SU-DHL-6 (cell line): ENCODE results near the gene TTLL11.

Source experiments
- H2AFZ ChIP-seq: fragments of 200-600 bp; sonication (generic); 2 replicates; pipeline ENCODE4 v1.6.1; 2014; ENCODE audit warnings: low read depth, mild to moderate bottlenecking, moderate library complexity, mixed read lengths, antibody characterized with exemption, low read length; ENCODE audit not compliant: severe bottlenecking
- H3F3A ChIP-seq: fragments of 200-600 bp; shearing (Covaris generic); 2 replicates; pipeline ENCODE4 v1.6.0; 2016; ENCODE audit warnings: antibody characterized with exemption, mild to moderate bottlenecking; ENCODE audit not compliant: insufficient read depth
- H3K27ac ChIP-seq: fragments of 200-600 bp; sonication (generic); 2 replicates; pipeline ENCODE4 v1.5.1; 2016; ENCODE audit warnings: low read depth, mild to moderate bottlenecking, low read length, moderate library complexity, mixed read lengths
- H3K27me3 ChIP-seq: fragments of 200-600 bp; sonication (generic), shearing (Covaris generic); 2 replicates; pipeline ENCODE4 v1.6.0; 2014; ENCODE audit warnings: mild to moderate bottlenecking, low read length
- H3K36me3 ChIP-seq: fragments of 200-600 bp; sonication (generic); 2 replicates; pipeline ENCODE4 v1.6.1; 2014; ENCODE audit warnings: mild to moderate bottlenecking, low read length, mixed read lengths
- H3K4me2 ChIP-seq: fragments of 300-600, 200-600 bp; shearing (Covaris generic), sonication (generic); 2 replicates; pipeline ENCODE4 v1.6.0; 2014; ENCODE audit warnings: low read length, low read depth, mild to moderate bottlenecking; ENCODE audit not compliant: poor library complexity, severe bottlenecking
- H3K4me3 ChIP-seq: fragments of 200-600 bp; sonication (generic); 2 replicates; pipeline ENCODE4 v1.5.1; 2014; ENCODE audit warnings: antibody characterized with exemption, low read length, mild to moderate bottlenecking, mixed read lengths; ENCODE audit not compliant: insufficient read depth, poor library complexity, severe bottlenecking
- H3K79me2 ChIP-seq: fragments of 200-600 bp; sonication (generic); 2 replicates; pipeline ENCODE4 v1.6.1; 2014; ENCODE audit warnings: mild to moderate bottlenecking, low read length, moderate library complexity; ENCODE audit not compliant: insufficient read depth
- H3K9ac ChIP-seq: fragments of 200-600 bp; sonication (generic); 2 replicates; pipeline ENCODE4 v1.7.0; 2014; ENCODE audit warnings: mild to moderate bottlenecking, low read length
- H3K9me2 ChIP-seq: fragments of 200-600 bp; sonication (generic); replicated peaks from 2 replicates; pipeline ENCODE4 v1.6.1; 2014; ENCODE audit warnings: low read length; ENCODE audit not compliant: insufficient read depth
- H3K9me3 ChIP-seq: fragments of 200-600 bp; sonication (generic); 2 replicates; pipeline ENCODE4 v1.6.1; 2014; ENCODE audit warnings: low read length, mixed read lengths; ENCODE audit not compliant: insufficient read depth
- H4K20me1 ChIP-seq: fragments of 200-600 bp; sonication (generic); 2 replicates; pipeline ENCODE4 v1.6.1; 2014; ENCODE audit warnings: low read depth, mild to moderate bottlenecking, antibody characterized with exemption, low read length, moderate library complexity, mixed read lengths
- EZH2phosphoT487 ChIP-seq: fragments of 200-600 bp; sonication (generic), shearing (Covaris generic); conservative IDR thresholded peaks from 2 replicates; pipeline ENCODE4 v1.6.1; 2018; ENCODE audit warnings: mild to moderate bottlenecking, antibody characterized with exemption, low read length, moderate library complexity, mixed read lengths
- TF ChIP-seq, protein P1 (sequence below): fragments of 200-600 bp; sonication (generic); IDR thresholded peaks from one replicate; pipeline ENCODE4 v1.5.1; 2017; ENCODE audit warnings: antibody characterized with exemption, mild to moderate bottlenecking, low read length, moderate library complexity; ENCODE audit not compliant: insufficient read depth, poor library complexity, severe bottlenecking

Gene TTLL11

DNA sequence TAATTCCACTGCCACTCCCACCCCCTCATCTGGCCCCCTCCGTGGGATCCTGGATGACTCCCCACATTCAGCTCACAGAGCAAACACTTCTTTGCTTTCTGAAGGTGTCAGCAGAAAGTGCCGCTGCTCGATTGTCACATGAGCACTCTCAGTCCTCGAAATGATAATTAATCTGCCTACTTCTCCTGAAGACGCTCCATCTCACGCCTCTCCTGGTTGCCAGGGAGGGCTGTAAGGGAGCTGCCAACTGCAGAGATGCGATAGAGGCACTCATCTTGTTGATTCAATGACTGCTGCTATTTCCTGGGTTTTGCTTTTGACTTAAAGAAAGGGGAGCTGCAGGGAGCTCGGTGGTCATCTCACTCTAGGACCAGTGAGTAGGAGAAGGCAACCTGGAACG, 235.2 kb downstream of the TTLL11 start:
- H3K4me3 ChIP-seq: no peak overlapping the region
- no peaks in the 10 kb centered on the region for H3F3A ChIP-seq
- H3K4me2 ChIP-seq: no peak overlapping the region
- H3K27me3 ChIP-seq: no peaks in the 10 kb centered on the region
- H3K9me2 ChIP-seq: no peaks in the 10 kb centered on the region
- no peak overlapping the region for H3K27ac ChIP-seq
- no peak for TF ChIP-seq EZH2phosphoT487
- TF ChIP-seq, protein P1, sequence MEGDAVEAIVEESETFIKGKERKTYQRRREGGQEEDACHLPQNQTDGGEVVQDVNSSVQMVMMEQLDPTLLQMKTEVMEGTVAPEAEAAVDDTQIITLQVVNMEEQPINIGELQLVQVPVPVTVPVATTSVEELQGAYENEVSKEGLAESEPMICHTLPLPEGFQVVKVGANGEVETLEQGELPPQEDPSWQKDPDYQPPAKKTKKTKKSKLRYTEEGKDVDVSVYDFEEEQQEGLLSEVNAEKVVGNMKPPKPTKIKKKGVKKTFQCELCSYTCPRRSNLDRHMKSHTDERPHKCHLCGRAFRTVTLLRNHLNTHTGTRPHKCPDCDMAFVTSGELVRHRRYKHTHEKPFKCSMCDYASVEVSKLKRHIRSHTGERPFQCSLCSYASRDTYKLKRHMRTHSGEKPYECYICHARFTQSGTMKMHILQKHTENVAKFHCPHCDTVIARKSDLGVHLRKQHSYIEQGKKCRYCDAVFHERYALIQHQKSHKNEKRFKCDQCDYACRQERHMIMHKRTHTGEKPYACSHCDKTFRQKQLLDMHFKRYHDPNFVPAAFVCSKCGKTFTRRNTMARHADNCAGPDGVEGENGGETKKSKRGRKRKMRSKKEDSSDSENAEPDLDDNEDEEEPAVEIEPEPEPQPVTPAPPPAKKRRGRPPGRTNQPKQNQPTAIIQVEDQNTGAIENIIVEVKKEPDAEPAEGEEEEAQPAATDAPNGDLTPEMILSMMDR: no peak
- H3K9ac ChIP-seq: no peak overlapping the region
- H3K36me3 ChIP-seq: no peaks in the 10 kb centered on the region
- H3K9me3 ChIP-seq: no peaks in the 10 kb centered on the region
- H2AFZ ChIP-seq: no peak overlapping the region
- no peaks in the 10 kb centered on the region for H4K20me1 ChIP-seq
- no peaks in the 10 kb centered on the region for H3K79me2 ChIP-seq

DNA sequence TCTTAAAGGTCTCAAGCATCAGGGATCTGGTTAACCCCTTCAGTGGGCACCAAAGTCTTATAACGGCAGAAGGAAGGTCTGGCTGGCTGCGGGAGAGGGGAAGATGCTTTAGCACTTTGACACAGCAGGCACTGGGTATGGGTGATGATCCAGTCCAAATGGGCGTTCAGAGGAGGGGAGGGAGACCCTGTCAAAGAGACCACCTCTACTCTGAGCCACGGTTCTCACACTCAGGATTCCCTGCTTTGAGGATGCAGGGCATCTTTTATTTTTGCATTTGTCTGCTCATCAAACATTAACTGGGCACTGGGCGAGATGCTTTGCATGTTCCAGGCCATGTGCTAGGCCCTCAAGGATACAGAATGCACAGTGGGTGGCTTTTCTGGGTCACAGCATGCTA, 237.6 kb downstream of the TTLL11 start:
- H3K36me3 ChIP-seq: no peaks in the 10 kb centered on the region
- no peak overlapping the region for H3K27ac ChIP-seq
- no peaks in the 10 kb centered on the region for H3K9me3 ChIP-seq
- H3K4me2 ChIP-seq: no peak overlapping the region
- no peaks in the 10 kb centered on the region for H3F3A ChIP-seq
- no peak overlapping the region for H3K4me3 ChIP-seq
- H3K9me2 ChIP-seq: no peaks in the 10 kb centered on the region
- no peak for TF ChIP-seq EZH2phosphoT487
- TF ChIP-seq, protein P1: no peak
- H3K9ac ChIP-seq: no peak overlapping the region
- no peaks in the 10 kb centered on the region for H3K79me2 ChIP-seq
- H3K27me3 ChIP-seq: no peaks in the 10 kb centered on the region
- no peaks in the 10 kb centered on the region for H4K20me1 ChIP-seq
- H2AFZ ChIP-seq: no peak overlapping the region

DNA sequence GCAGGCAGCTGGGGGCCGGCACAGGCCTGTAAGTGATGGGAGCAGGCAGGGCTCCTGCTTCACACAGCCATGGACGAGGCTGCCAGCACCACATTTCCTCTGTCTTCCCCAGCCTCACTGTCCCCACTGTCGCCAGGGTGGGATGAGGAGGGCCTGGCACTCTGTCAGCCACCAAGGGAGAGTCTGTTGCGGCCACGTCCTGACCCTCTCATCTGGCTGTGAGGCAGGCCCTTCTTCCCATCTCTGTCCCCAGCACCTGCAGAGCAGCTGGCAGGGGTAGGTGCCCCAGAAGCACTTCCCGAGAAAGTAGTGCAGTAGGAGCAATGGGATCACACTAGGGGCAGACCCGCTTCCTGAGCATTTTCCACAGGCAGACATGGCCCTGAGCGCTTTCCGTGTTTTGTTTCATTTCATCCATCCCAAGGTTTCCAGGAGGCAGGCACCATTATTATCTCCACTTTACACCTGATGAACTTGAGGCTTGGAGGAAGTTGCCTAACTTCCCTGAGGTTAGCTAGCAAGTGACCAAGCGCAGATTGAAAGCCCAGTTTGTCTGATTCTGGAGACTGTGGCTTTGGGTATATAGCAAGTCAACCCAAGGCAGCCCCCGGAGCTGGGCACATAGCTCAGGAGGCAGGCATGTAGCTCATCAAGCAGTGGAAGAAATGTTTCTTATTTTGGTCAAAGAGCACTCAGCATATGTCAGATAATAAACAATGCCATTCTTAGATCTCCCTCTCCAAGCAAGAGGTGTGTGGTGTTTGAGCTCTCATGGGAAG, 239.3 kb downstream of the TTLL11 start:
- TF ChIP-seq EZH2phosphoT487: no peak
- TF ChIP-seq, protein P1: no peak

More for the DNA sequence above, 239.3 kb downstream of the TTLL11 start:
- Histone ChIP-seq H3K9me3 (peaks cover 3% of the 10 kb centered on the region; the same call in 1 of the 2 replicates), H3K4me3 (no peak overlapping the region), H3K9ac (no peak overlapping the region), H3K27ac (no peak overlapping the region), H3K79me2 (no peaks in the 10 kb centered on the region), H2AFZ (no peak overlapping the region), H3K9me2 (no peaks in the 10 kb centered on the region), H3K4me2 (no peak overlapping the region), H3K27me3 (no peaks in the 10 kb centered on the region), H4K20me1 (no peaks in the 10 kb centered on the region), H3F3A (no peaks in the 10 kb centered on the region), H3K36me3 (no peaks in the 10 kb centered on the region)
